ENCODE data around the gene DCC.

DCC gene

GRCh38 chr18:52345428-52345827, 5.4 kb downstream of the DCC start:
- Histone ChIP-seq H2AK5ac (ENCODE audit: low read length, severe bottlenecking) (no peak overlapping the region), H3K14ac (ENCODE audit: low read length in 2 of 2) (no peak overlapping the region), H3K18ac (ENCODE audit: low read depth in 1 of 2, low read length in 2 of 2) (no peak overlapping the region), H3K4me1 (ENCODE audit: control insufficient read depth, insufficient read depth, low read depth, low read length) (peaks cover 6% of the 10 kb centered on the region), H3K4me2 (ENCODE audit: low read length, poor library complexity, severe bottlenecking) (no peak overlapping the region), H2BK12ac (ENCODE audit: low read length in 2 of 2) (no peak overlapping the region), H3K79me1 (replicated peaks; ENCODE audit: low read length, poor library complexity, severe bottlenecking) (no peaks in the 10 kb centered on the region), H3K23ac (ENCODE audit: low read length in 2 of 2) (no peak overlapping the region), H4K8ac (ENCODE audit: low read length) (no peak overlapping the region), H3K36me3 (ENCODE audit: control insufficient read depth in 1 of 2, insufficient read depth in 2 of 2, low read depth in 1 of 2, low read length in 2 of 2) (no peaks in the 10 kb centered on the region), H3K9me3 (ENCODE audit: control insufficient read depth, low read length) (no peaks in the 10 kb centered on the region), H2BK15ac (ENCODE audit: low read depth, poor library complexity, severe bottlenecking) (no peak overlapping the region), H3K27ac (ENCODE audit: low read length, poor library complexity, severe bottlenecking) (no peak overlapping the region), H4K91ac (ENCODE audit: low read length) (no peak overlapping the region), H2AFZ (ENCODE audit: low read depth, low read length) (no peak overlapping the region), H3K9ac (ENCODE audit: low read length) (no peak overlapping the region), H2BK5ac (ENCODE audit: low read depth, low read length, poor library complexity, severe bottlenecking) (no peak overlapping the region), H3K4ac (ENCODE audit: low read depth in 1 of 2, low read length in 2 of 2) (no peak overlapping the region), H2BK120ac (ENCODE audit: low read depth, low read length) (no peak overlapping the region), H3K27me3 (ENCODE audit: control insufficient read depth in 1 of 2, insufficient read depth in 1 of 2, low read length in 2 of 2) (peaks cover 22 to 46% of the 10 kb centered on the region in 2 experiments), H3K4me3 (ENCODE audit: insufficient read depth in 1 of 2, low read depth in 1 of 2, low read length in 2 of 2) (no peak overlapping the region)
- no peak for DNase-seq
- WGBS: 66% methylated on average over 4 of the region's 4 CpGs

- Histone ChIP-seq H2BK15ac (ENCODE audit: low read depth, poor library complexity, severe bottlenecking) (no peak overlapping the region), H4K91ac (ENCODE audit: low read length) (no peak overlapping the region), H3K27ac (ENCODE audit: low read length, poor library complexity, severe bottlenecking) (no peak overlapping the region), H3K79me1 (replicated peaks; ENCODE audit: low read length, poor library complexity, severe bottlenecking) (no peaks in the 10 kb centered on the region), H2AK5ac (ENCODE audit: low read length, severe bottlenecking) (no peak overlapping the region), H3K4me3 (ENCODE audit: insufficient read depth in 1 of 2, low read depth in 1 of 2, low read length in 2 of 2) (no peak overlapping the region), H3K4ac (ENCODE audit: low read depth in 1 of 2, low read length in 2 of 2) (no peak overlapping the region), H4K8ac (ENCODE audit: low read length) (no peak overlapping the region), H3K4me1 (ENCODE audit: control insufficient read depth, insufficient read depth, low read depth, low read length) (no peaks in the 10 kb centered on the region), H3K18ac (ENCODE audit: low read depth in 1 of 2, low read length in 2 of 2) (no peak overlapping the region), H3K9ac (ENCODE audit: low read length) (no peak overlapping the region), H3K14ac (ENCODE audit: low read length in 2 of 2) (no peak overlapping the region), H2BK12ac (ENCODE audit: low read length in 2 of 2) (no peak overlapping the region), H2BK120ac (ENCODE audit: low read depth, low read length) (no peak overlapping the region), H3K23ac (ENCODE audit: low read length in 2 of 2) (no peak overlapping the region), H2AFZ (ENCODE audit: low read depth, low read length) (no peak overlapping the region), H3K4me2 (ENCODE audit: low read length, poor library complexity, severe bottlenecking) (no peak overlapping the region), H3K27me3 (ENCODE audit: control insufficient read depth in 1 of 2, insufficient read depth in 1 of 2, low read length in 2 of 2) (peaks cover 0 to 19% of the 10 kb centered on the region in 2 experiments), H3K36me3 (ENCODE audit: control insufficient read depth in 1 of 2, insufficient read depth in 2 of 2, low read depth in 1 of 2, low read length in 2 of 2) (no peaks in the 10 kb centered on the region), H3K9me3 (ENCODE audit: control insufficient read depth, low read length) (no peaks in the 10 kb centered on the region), H2BK5ac (ENCODE audit: low read depth, low read length, poor library complexity, severe bottlenecking) (no peak overlapping the region)
- WGBS: 88% methylated on average over 2 of the region's 3 CpGs
- DNase-seq: no peak
Measured at GRCh38 chr18:52348209-52348608, 8.2 kb downstream of the DCC start.

- no peak for DNase-seq
- no peaks in the 10 kb centered on the region for H3K4me1 ChIP-seq (ENCODE audit: control insufficient read depth, insufficient read depth, low read depth, low read length)
- no peak overlapping the region for H3K27ac ChIP-seq (ENCODE audit: low read length, poor library complexity, severe bottlenecking)
- no peak overlapping the region for H3K4ac ChIP-seq (ENCODE audit: low read depth in 1 of 2, low read length in 2 of 2)
- H2AK5ac ChIP-seq (ENCODE audit: low read length, severe bottlenecking): no peak overlapping the region
- no peak overlapping the region for H3K23ac ChIP-seq (ENCODE audit: low read length in 2 of 2)
- no peak overlapping the region for H2BK5ac ChIP-seq (ENCODE audit: low read depth, low read length, poor library complexity, severe bottlenecking)
- no peak overlapping the region for H2BK15ac ChIP-seq (ENCODE audit: low read depth, poor library complexity, severe bottlenecking)
- H2BK120ac ChIP-seq (ENCODE audit: low read depth, low read length): no peak overlapping the region
- H4K8ac ChIP-seq (ENCODE audit: low read length): no peak overlapping the region
- H2BK12ac ChIP-seq (ENCODE audit: low read length in 2 of 2): no peak overlapping the region
- WGBS: 37% methylated on average over 2 of the region's 2 CpGs
- H3K9ac ChIP-seq (ENCODE audit: low read length): no peak overlapping the region
- H2AFZ ChIP-seq (ENCODE audit: low read depth, low read length): no peak overlapping the region
- H3K27me3 ChIP-seq (ENCODE audit: control insufficient read depth in 1 of 2, insufficient read depth in 1 of 2, low read length in 2 of 2): peaks cover 0 to 7% of the 10 kb centered on the region in 2 experiments
- no peak overlapping the region for H3K18ac ChIP-seq (ENCODE audit: low read depth in 1 of 2, low read length in 2 of 2)
- no peak overlapping the region for H4K91ac ChIP-seq (ENCODE audit: low read length)
- no peaks in the 10 kb centered on the region for H3K79me1 ChIP-seq (replicated peaks; ENCODE audit: low read length, poor library complexity, severe bottlenecking)
- no peaks in the 10 kb centered on the region for H3K36me3 ChIP-seq (ENCODE audit: control insufficient read depth in 1 of 2, insufficient read depth in 2 of 2, low read depth in 1 of 2, low read length in 2 of 2)
- H3K14ac ChIP-seq (ENCODE audit: low read length in 2 of 2): no peak overlapping the region
- no peak overlapping the region for H3K4me2 ChIP-seq (ENCODE audit: low read length, poor library complexity, severe bottlenecking)
- no peak overlapping the region for H3K4me3 ChIP-seq (ENCODE audit: insufficient read depth in 1 of 2, low read depth in 1 of 2, low read length in 2 of 2)
- H3K9me3 ChIP-seq (ENCODE audit: control insufficient read depth, low read length): no peaks in the 10 kb centered on the region
Measured at GRCh38 chr18:52349498-52349897, 9.5 kb downstream of the DCC start.

- Histone ChIP-seq H3K27me3 (ENCODE audit: control insufficient read depth in 1 of 2, insufficient read depth in 1 of 2, low read length in 2 of 2) (no peaks in the 10 kb centered on the region), H2AFZ (ENCODE audit: low read depth, low read length) (no peak overlapping the region), H3K14ac (ENCODE audit: low read length in 2 of 2) (no peak overlapping the region), H4K8ac (ENCODE audit: low read length) (no peak overlapping the region), H2BK5ac (ENCODE audit: low read depth, low read length, poor library complexity, severe bottlenecking) (no peak overlapping the region), H3K23ac (ENCODE audit: low read length in 2 of 2) (no peak overlapping the region), H3K18ac (ENCODE audit: low read depth in 1 of 2, low read length in 2 of 2) (no peak overlapping the region), H2AK5ac (ENCODE audit: low read length, severe bottlenecking) (no peak overlapping the region), H3K9me3 (ENCODE audit: control insufficient read depth, low read length) (no peaks in the 10 kb centered on the region), H3K9ac (ENCODE audit: low read length) (no peak overlapping the region), H2BK120ac (ENCODE audit: low read depth, low read length) (no peak overlapping the region), H3K4me2 (ENCODE audit: low read length, poor library complexity, severe bottlenecking) (no peak overlapping the region), H3K79me1 (replicated peaks; ENCODE audit: low read length, poor library complexity, severe bottlenecking) (no peaks in the 10 kb centered on the region), H3K4me1 (ENCODE audit: control insufficient read depth, insufficient read depth, low read depth, low read length) (no peaks in the 10 kb centered on the region), H3K36me3 (ENCODE audit: control insufficient read depth in 1 of 2, insufficient read depth in 2 of 2, low read depth in 1 of 2, low read length in 2 of 2) (no peaks in the 10 kb centered on the region), H2BK15ac (ENCODE audit: low read depth, poor library complexity, severe bottlenecking) (no peak overlapping the region), H4K91ac (ENCODE audit: low read length) (no peak overlapping the region), H3K4me3 (ENCODE audit: insufficient read depth in 1 of 2, low read depth in 1 of 2, low read length in 2 of 2) (no peak overlapping the region), H3K4ac (ENCODE audit: low read depth in 1 of 2, low read length in 2 of 2) (no peak overlapping the region), H2BK12ac (ENCODE audit: low read length in 2 of 2) (no peak overlapping the region), H3K27ac (ENCODE audit: low read length, poor library complexity, severe bottlenecking) (no peak overlapping the region)
- DNase-seq: no peak
- WGBS: 91% methylated on average over 3 of the region's 3 CpGs
Measured at GRCh38 chr18:52352920-52353319, 12.9 kb downstream of the DCC start.

Data from mesenchymal stem cell (in vitro differentiated cells and primary cell).